ENCODE data around the gene LUC7L2.
"Not testable (repeated sequence)": the region's sequence is repeated elsewhere in the genome, so short reads cannot be mapped to it uniquely, and the experiment has no call there.

Gene LUC7L2

GRCh38 chr7:139414743-139415402 lies 55.2 kb downstream of the LUC7L2 start:
- not testable (repeated sequence) for H3K9me3 ChIP-seq (ENCODE audit: control insufficient read depth, low read depth, low read length); H3K4me3 ChIP-seq (ENCODE audit: low read length); H3K27ac ChIP-seq (ENCODE audit: low read length); H3K9ac ChIP-seq (ENCODE audit: low read length); H3K27me3 ChIP-seq (ENCODE audit: control insufficient read depth, insufficient read depth, low read length); H3K4me1 ChIP-seq (ENCODE audit: control insufficient read depth, low read depth, low read length)
- peaks cover 90% of the 10 kb centered on the region for H3K36me3 ChIP-seq (ENCODE audit: control insufficient read depth, low read depth, low read length)

GRCh38 chr7:139416405-139416804 lies 56.7 kb downstream of the LUC7L2 start:
- no peaks in the 10 kb centered on the region for H3K9me3 ChIP-seq (ENCODE audit: control insufficient read depth, low read depth, low read length)

GRCh38 chr7:139417478-139417877 lies 57.8 kb downstream of the LUC7L2 start:
- H3K36me3 ChIP-seq (ENCODE audit: control insufficient read depth, low read depth, low read length) = peaks cover 83% of the 10 kb centered on the region
- H3K9me3 ChIP-seq (ENCODE audit: control insufficient read depth, low read depth, low read length) = no peaks in the 10 kb centered on the region
- H3K27me3 ChIP-seq (ENCODE audit: control insufficient read depth, insufficient read depth, low read length) = no peaks in the 10 kb centered on the region
- no peak overlapping the region for H3K4me3 ChIP-seq (ENCODE audit: low read length)
- no peaks in the 10 kb centered on the region for H3K4me1 ChIP-seq (ENCODE audit: control insufficient read depth, low read depth, low read length)
- no peak overlapping the region for H3K9ac ChIP-seq (ENCODE audit: low read length)
- H3K27ac ChIP-seq (ENCODE audit: low read length) = no peak overlapping the region

More at GRCh38 chr7:139416405-139416804, 56.7 kb downstream of the LUC7L2 start:
- peaks cover 86% of the 10 kb centered on the region for H3K36me3 ChIP-seq (ENCODE audit: control insufficient read depth, low read depth, low read length)
- H3K27ac ChIP-seq (ENCODE audit: low read length) = no peak overlapping the region
- H3K4me3 ChIP-seq (ENCODE audit: low read length) = no peak overlapping the region
- H3K4me1 ChIP-seq (ENCODE audit: control insufficient read depth, low read depth, low read length) = no peaks in the 10 kb centered on the region
- no peaks in the 10 kb centered on the region for H3K27me3 ChIP-seq (ENCODE audit: control insufficient read depth, insufficient read depth, low read length)
- H3K9ac ChIP-seq (ENCODE audit: low read length) = no peak overlapping the region

GRCh38 chr7:139421123-139421522 lies 61.4 kb downstream of the LUC7L2 start:
- no peaks in the 10 kb centered on the region for H3K4me1 ChIP-seq (ENCODE audit: control insufficient read depth, low read depth, low read length)
- no peaks in the 10 kb centered on the region for H3K9me3 ChIP-seq (ENCODE audit: control insufficient read depth, low read depth, low read length)
- H3K4me3 ChIP-seq (ENCODE audit: low read length) = no peak overlapping the region
- peaks cover 68% of the 10 kb centered on the region for H3K36me3 ChIP-seq (ENCODE audit: control insufficient read depth, low read depth, low read length)
- no peak overlapping the region for H3K27ac ChIP-seq (ENCODE audit: low read length)
- H3K27me3 ChIP-seq (ENCODE audit: control insufficient read depth, insufficient read depth, low read length) = no peaks in the 10 kb centered on the region
- no peak overlapping the region for H3K9ac ChIP-seq (ENCODE audit: low read length)

- Histone ChIP-seq H3K9me3 (ENCODE audit: control insufficient read depth, low read depth, low read length) (no peaks in the 10 kb centered on the region), H3K9ac (ENCODE audit: low read length) (no peak overlapping the region), H3K27ac (ENCODE audit: low read length) (no peak overlapping the region), H3K36me3 (ENCODE audit: control insufficient read depth, low read depth, low read length) (peaks cover 58% of the 10 kb centered on the region), H3K27me3 (ENCODE audit: control insufficient read depth, insufficient read depth, low read length) (no peaks in the 10 kb centered on the region), H3K4me1 (ENCODE audit: control insufficient read depth, low read depth, low read length) (no peaks in the 10 kb centered on the region), H3K4me3 (ENCODE audit: low read length) (no peak overlapping the region)
Measured at GRCh38 chr7:139422126-139422525, 62.4 kb downstream of the LUC7L2 start.

GRCh38 chr7:139423091-139423490 lies 63.4 kb downstream of the LUC7L2 start:
- Histone ChIP-seq H3K4me3 (ENCODE audit: low read length) (no peak overlapping the region), H3K36me3 (ENCODE audit: control insufficient read depth, low read depth, low read length) (peaks cover 48% of the 10 kb centered on the region), H3K9ac (ENCODE audit: low read length) (no peak overlapping the region), H3K27ac (ENCODE audit: low read length) (no peak overlapping the region), H3K4me1 (ENCODE audit: control insufficient read depth, low read depth, low read length) (no peaks in the 10 kb centered on the region), H3K27me3 (ENCODE audit: control insufficient read depth, insufficient read depth, low read length) (no peaks in the 10 kb centered on the region), H3K9me3 (ENCODE audit: control insufficient read depth, low read depth, low read length) (no peaks in the 10 kb centered on the region)

GRCh38 chr7:139424004-139424403 lies 64.3 kb downstream of the LUC7L2 start:
- peaks cover 40% of the 10 kb centered on the region for H3K36me3 ChIP-seq (ENCODE audit: control insufficient read depth, low read depth, low read length)
- H3K9me3 ChIP-seq (ENCODE audit: control insufficient read depth, low read depth, low read length) = no peaks in the 10 kb centered on the region
- H3K9ac ChIP-seq (ENCODE audit: low read length) = no peak overlapping the region
- H3K4me1 ChIP-seq (ENCODE audit: control insufficient read depth, low read depth, low read length) = no peaks in the 10 kb centered on the region
- no peaks in the 10 kb centered on the region for H3K27me3 ChIP-seq (ENCODE audit: control insufficient read depth, insufficient read depth, low read length)
- H3K27ac ChIP-seq (ENCODE audit: low read length) = no peak overlapping the region
- no peak overlapping the region for H3K4me3 ChIP-seq (ENCODE audit: low read length)

GRCh38 chr7:139425701-139426100 lies 66.0 kb downstream of the LUC7L2 start:
- peaks cover 27% of the 10 kb centered on the region for H3K36me3 ChIP-seq (ENCODE audit: control insufficient read depth, low read depth, low read length)
- not testable (repeated sequence) for H3K9ac ChIP-seq (ENCODE audit: low read length); H3K27me3 ChIP-seq (ENCODE audit: control insufficient read depth, insufficient read depth, low read length); H3K27ac ChIP-seq (ENCODE audit: low read length); H3K9me3 ChIP-seq (ENCODE audit: control insufficient read depth, low read depth, low read length); H3K4me3 ChIP-seq (ENCODE audit: low read length); H3K4me1 ChIP-seq (ENCODE audit: control insufficient read depth, low read depth, low read length)

- Histone ChIP-seq H3K4me3 (ENCODE audit: low read length) (no peak overlapping the region), H3K9ac (ENCODE audit: low read length) (no peak overlapping the region), H3K4me1 (ENCODE audit: control insufficient read depth, low read depth, low read length) (no peaks in the 10 kb centered on the region), H3K27me3 (ENCODE audit: control insufficient read depth, insufficient read depth, low read length) (no peaks in the 10 kb centered on the region), H3K36me3 (ENCODE audit: control insufficient read depth, low read depth, low read length) (peaks cover 23% of the 10 kb centered on the region), H3K27ac (ENCODE audit: low read length) (no peak overlapping the region), H3K9me3 (ENCODE audit: control insufficient read depth, low read depth, low read length) (no peaks in the 10 kb centered on the region)
Measured at GRCh38 chr7:139426258-139427028, 66.7 kb downstream of the LUC7L2 start.

GRCh38 chr7:139427029-139427420 lies 67.3 kb downstream of the LUC7L2 start:
- H3K4me1 ChIP-seq (ENCODE audit: control insufficient read depth, low read depth, low read length) = no peaks in the 10 kb centered on the region
- no peak overlapping the region for H3K9ac ChIP-seq (ENCODE audit: low read length)
- H3K36me3 ChIP-seq (ENCODE audit: control insufficient read depth, low read depth, low read length) = peaks cover 19% of the 10 kb centered on the region
- H3K4me3 ChIP-seq (ENCODE audit: low read length) = no peak overlapping the region
- H3K27me3 ChIP-seq (ENCODE audit: control insufficient read depth, insufficient read depth, low read length) = no peaks in the 10 kb centered on the region
- no peak overlapping the region for H3K27ac ChIP-seq (ENCODE audit: low read length)
- no peaks in the 10 kb centered on the region for H3K9me3 ChIP-seq (ENCODE audit: control insufficient read depth, low read depth, low read length)

- H3K27ac ChIP-seq (ENCODE audit: low read length) = no peak overlapping the region
- no peaks in the 10 kb centered on the region for H3K9me3 ChIP-seq (ENCODE audit: control insufficient read depth, low read depth, low read length)
- no peaks in the 10 kb centered on the region for H3K27me3 ChIP-seq (ENCODE audit: control insufficient read depth, insufficient read depth, low read length)
- H3K36me3 ChIP-seq (ENCODE audit: control insufficient read depth, low read depth, low read length) = peaks cover 12% of the 10 kb centered on the region
- H3K4me1 ChIP-seq (ENCODE audit: control insufficient read depth, low read depth, low read length) = no peaks in the 10 kb centered on the region
- no peak overlapping the region for H3K4me3 ChIP-seq (ENCODE audit: low read length)
- no peak overlapping the region for H3K9ac ChIP-seq (ENCODE audit: low read length)
Measured at GRCh38 chr7:139427788-139428187, 68.1 kb downstream of the LUC7L2 start.

- H3K27ac ChIP-seq (ENCODE audit: low read length); H3K36me3 ChIP-seq (ENCODE audit: control insufficient read depth, low read depth, low read length); H3K27me3 ChIP-seq (ENCODE audit: control insufficient read depth, insufficient read depth, low read length): not testable (repeated sequence)
Measured at GRCh38 chr7:139429735-139430134, 70.0 kb downstream of the LUC7L2 start.

More at GRCh38 chr7:139429735-139430134, 70.0 kb downstream of the LUC7L2 start:
- H3K9me3 ChIP-seq (ENCODE audit: control insufficient read depth, low read depth, low read length); H3K9ac ChIP-seq (ENCODE audit: low read length); H3K4me3 ChIP-seq (ENCODE audit: low read length); H3K4me1 ChIP-seq (ENCODE audit: control insufficient read depth, low read depth, low read length): not testable (repeated sequence)
